HEK293 (cell line): ENCODE data around the gene DDC.
A peak's percentile ranks its signal among the peaks of the same experiment; 100 is the strongest.

ENCODE experiments used
- CTCF ChIA-PET: fragments of 350-600 bp; formaldehyde crosslinking; extraction: SDS; loops from one replicate; lab custom pipeline; 2021; ENCODE audit warnings: antibody characterized with exemption; lab: Yijun Ruan, JAX
- POLR2A ChIA-PET: fragments of 300-600 bp; formaldehyde crosslinking; extraction: SDS; loops from one replicate; lab custom pipeline; 2020; ENCODE audit warnings: antibody characterized with exemption, inconsistent platforms; lab: Yijun Ruan, JAX
- H3K27ac ChIP-seq: fragments of 200-500 bp; sonication (Bioruptor generic); 2 replicates; pipeline ENCODE4 v1.5.1; 2014; ENCODE audit warnings: low read depth, low read length, control low read depth, inconsistent platforms; ENCODE audit errors: extremely low read depth
- H3K36me3 ChIP-seq, 2 experiments: fragments of 200-500 bp in 1 of 2; sonication (Bioruptor generic) in 1 of 2; 1 replicate in 1 of 2; 2 replicates in 1 of 2; pipeline ENCODE4 v1.5.1; 2014 to 2017; ENCODE audit warnings: inconsistent platforms in 2 of 2, low read length in 2 of 2; ENCODE audit not compliant: control insufficient read depth in 2 of 2, insufficient read depth in 1 of 2
- H3K4me1 ChIP-seq: fragments of 200-500 bp; sonication (Bioruptor generic); 2 replicates; pipeline ENCODE4 v1.5.1; 2014; ENCODE audit warnings: mild to moderate bottlenecking, low read length, inconsistent platforms; ENCODE audit not compliant: control insufficient read depth, insufficient read depth
- H3K4me3 ChIP-seq: 2 replicates; pipeline ENCODE4 v1.5.1; 2011; ENCODE audit warnings: low read depth, mild to moderate bottlenecking, control low read depth, low read length, moderate library complexity
- H3K9me3 ChIP-seq: fragments of 200-500 bp; sonication (Bioruptor generic); 2 replicates; pipeline ENCODE4 v1.5.1; 2014; ENCODE audit warnings: low read depth, low read length, inconsistent platforms; ENCODE audit not compliant: control insufficient read depth, insufficient read depth
- BCL11B ChIP-seq: fragments of 450-650 bp; formaldehyde crosslinking; IDR thresholded peaks from 2 replicates; pipeline ENCODE4 v1.5.1; 2016; ENCODE audit warnings: low read depth, missing biosample characterization, missing genetic modification characterization
- EGR2 ChIP-seq: fragments of 450-650 bp; formaldehyde crosslinking; IDR thresholded peaks from 2 replicates; pipeline ENCODE4 v1.5.1; 2016; ENCODE audit warnings: low read depth, missing biosample characterization, missing genetic modification characterization
- FEZF1 ChIP-seq: fragments of 450-650 bp; formaldehyde crosslinking; IDR thresholded peaks from 2 replicates; pipeline ENCODE4 v1.5.1; 2016; ENCODE audit warnings: missing biosample characterization, missing genetic modification characterization
- HIC1 ChIP-seq: fragments of 450-650 bp; formaldehyde crosslinking; IDR thresholded peaks from 2 replicates; pipeline ENCODE4 v1.5.1; 2016; ENCODE audit warnings: missing biosample characterization, missing genetic modification characterization
- OVOL3 ChIP-seq: fragments of 450-650 bp; formaldehyde crosslinking; IDR thresholded peaks from 2 replicates; pipeline ENCODE4 v1.5.1; 2016; ENCODE audit warnings: missing biosample characterization, missing genetic modification characterization
- PRDM4 ChIP-seq: fragments of 450-650 bp; formaldehyde crosslinking; IDR thresholded peaks from 2 replicates; pipeline ENCODE4 v1.5.1; 2017; ENCODE audit warnings: missing biosample characterization, missing genetic modification characterization
- RBAK ChIP-seq: fragments of 450-650 bp; formaldehyde crosslinking; IDR thresholded peaks from 2 replicates; pipeline ENCODE4 v1.5.1; 2016; ENCODE audit warnings: missing biosample characterization, missing genetic modification characterization
- ZBTB21 ChIP-seq: fragments of 450-650 bp; formaldehyde crosslinking; IDR thresholded peaks from 2 replicates; pipeline ENCODE4 v1.5.1; 2017; ENCODE audit warnings: missing biosample characterization, missing genetic modification characterization
- ZNF121 ChIP-seq: fragments of 450-650 bp; formaldehyde crosslinking; IDR thresholded peaks from 2 replicates; pipeline ENCODE4 v1.5.1; 2016; ENCODE audit warnings: missing biosample characterization, missing genetic modification characterization
- ZNF19 ChIP-seq: fragments of 450-650 bp; formaldehyde crosslinking; IDR thresholded peaks from 2 replicates; pipeline ENCODE4; 2016; ENCODE audit warnings: missing biosample characterization, missing genetic modification characterization, low read depth
- ZNF239 ChIP-seq: fragments of 450-650 bp; formaldehyde crosslinking; IDR thresholded peaks from 2 replicates; pipeline ENCODE4 v1.5.1; 2016; ENCODE audit warnings: missing biosample characterization, missing genetic modification characterization
- ZNF362 ChIP-seq: fragments of 450-650 bp; formaldehyde crosslinking; IDR thresholded peaks from 2 replicates; pipeline ENCODE4 v1.5.1; 2016; ENCODE audit warnings: missing biosample characterization, missing genetic modification characterization
- ZNF433 ChIP-seq: fragments of 450-650 bp; formaldehyde crosslinking; IDR thresholded peaks from 2 replicates; pipeline ENCODE4 v1.5.1; 2016; ENCODE audit warnings: missing biosample characterization, missing genetic modification characterization, low read depth
- ZNF510 ChIP-seq: fragments of 450-650 bp; formaldehyde crosslinking; IDR thresholded peaks from 2 replicates; pipeline ENCODE4 v1.5.1; 2018; ENCODE audit warnings: mild to moderate bottlenecking, missing genetic modification characterization, missing biosample characterization; ENCODE audit not compliant: insufficient replicate concordance
- ZNF558 ChIP-seq: fragments of 450-650 bp; formaldehyde crosslinking; IDR thresholded peaks from 2 replicates; pipeline ENCODE4 v1.5.1; 2016; ENCODE audit warnings: missing biosample characterization, missing genetic modification characterization
- ZNF670 ChIP-seq: fragments of 450-650 bp; formaldehyde crosslinking; IDR thresholded peaks from 2 replicates; pipeline ENCODE4 v1.5.1; 2016; ENCODE audit warnings: missing biosample characterization, missing genetic modification characterization, low read depth
- ZSCAN23 ChIP-seq: fragments of 450-650 bp; formaldehyde crosslinking; IDR thresholded peaks from 2 replicates; pipeline ENCODE4 v1.5.1; 2016; ENCODE audit warnings: missing biosample characterization, missing genetic modification characterization
- TF ChIP-seq, protein P1 (sequence below): fragments of 450-650 bp; formaldehyde crosslinking; IDR thresholded peaks from 2 replicates; pipeline ENCODE4 v1.5.1; 2016; ENCODE audit warnings: missing biosample characterization, missing genetic modification characterization
- TF ChIP-seq, protein P2 (sequence below): fragments of 450-650 bp; formaldehyde crosslinking; IDR thresholded peaks from 2 replicates; pipeline ENCODE4 v1.5.1; 2016; ENCODE audit warnings: missing biosample characterization, missing genetic modification characterization
- TF ChIP-seq, protein P3 (sequence below): fragments of 450-650 bp; formaldehyde crosslinking; IDR thresholded peaks from 2 replicates; pipeline ENCODE4 v1.5.1; 2016; ENCODE audit warnings: missing biosample characterization, missing genetic modification characterization

DDC gene

GRCh38 chr7:50418086-50418515 is 147.1 kb downstream of the DDC start (continued):
- TF ChIP-seq, protein P1, sequence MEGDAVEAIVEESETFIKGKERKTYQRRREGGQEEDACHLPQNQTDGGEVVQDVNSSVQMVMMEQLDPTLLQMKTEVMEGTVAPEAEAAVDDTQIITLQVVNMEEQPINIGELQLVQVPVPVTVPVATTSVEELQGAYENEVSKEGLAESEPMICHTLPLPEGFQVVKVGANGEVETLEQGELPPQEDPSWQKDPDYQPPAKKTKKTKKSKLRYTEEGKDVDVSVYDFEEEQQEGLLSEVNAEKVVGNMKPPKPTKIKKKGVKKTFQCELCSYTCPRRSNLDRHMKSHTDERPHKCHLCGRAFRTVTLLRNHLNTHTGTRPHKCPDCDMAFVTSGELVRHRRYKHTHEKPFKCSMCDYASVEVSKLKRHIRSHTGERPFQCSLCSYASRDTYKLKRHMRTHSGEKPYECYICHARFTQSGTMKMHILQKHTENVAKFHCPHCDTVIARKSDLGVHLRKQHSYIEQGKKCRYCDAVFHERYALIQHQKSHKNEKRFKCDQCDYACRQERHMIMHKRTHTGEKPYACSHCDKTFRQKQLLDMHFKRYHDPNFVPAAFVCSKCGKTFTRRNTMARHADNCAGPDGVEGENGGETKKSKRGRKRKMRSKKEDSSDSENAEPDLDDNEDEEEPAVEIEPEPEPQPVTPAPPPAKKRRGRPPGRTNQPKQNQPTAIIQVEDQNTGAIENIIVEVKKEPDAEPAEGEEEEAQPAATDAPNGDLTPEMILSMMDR (tag by site-specific recombination): peak; percentile 74
- no peak for TF ChIP-seq ZNF510 (tag by site-specific recombination)
- TF ChIP-seq OVOL3 (tag by site-specific recombination): no peak
- no peak for TF ChIP-seq HIC1 (tag by site-specific recombination)
- no peak for TF ChIP-seq ZSCAN23 (tag by site-specific recombination)
- TF ChIP-seq, all 188 proteins: peak for 3

DNA sequence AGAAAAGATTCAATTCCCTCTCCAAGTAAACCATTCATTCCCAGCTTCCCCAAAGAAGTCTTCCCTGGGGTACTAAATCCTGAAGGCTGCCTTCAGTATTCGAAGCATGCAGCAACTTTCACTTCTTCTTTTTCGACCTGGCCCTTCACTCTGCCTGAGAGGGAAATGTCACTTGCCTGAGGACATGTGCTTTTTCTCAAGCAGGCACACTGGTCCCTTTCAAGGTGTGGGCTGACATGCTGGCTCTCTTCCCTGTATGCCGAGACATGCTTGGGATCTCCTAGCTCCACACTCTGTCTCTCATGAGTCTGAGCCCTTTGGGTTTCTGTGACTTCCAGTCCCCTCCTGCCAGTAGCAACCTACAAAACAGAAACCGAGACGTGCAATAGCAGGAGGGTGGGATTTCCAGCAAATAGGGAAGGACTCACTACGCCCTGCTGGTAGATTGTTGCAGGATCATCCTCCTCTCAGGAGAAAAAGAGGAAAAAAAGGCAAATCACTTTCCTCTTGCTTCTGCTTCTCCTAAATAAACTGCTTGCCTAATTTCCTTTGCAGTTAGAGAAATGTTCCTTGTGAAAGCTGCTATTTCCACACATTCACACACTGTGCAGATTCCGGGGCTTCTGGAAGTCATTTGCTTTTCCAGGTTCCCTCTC is 148.6 kb downstream of the DDC start:
- H3K4me1 ChIP-seq: no peaks in the 10 kb centered on the region
- CTCF ChIA-PET: interaction anchor here (0.6 to 3.4 kb wide), 5 partner anchors 9 to 892 kb away, joined by 3 to 30 read pairs (median 3); no protein-coding TSS in a partner anchor
- no peak for TF ChIP-seq ZNF239

GRCh38 chr7:50415844-50416364 is 149.3 kb downstream of the DDC start:
- ChIA-PET POLR2A (no interaction called here), CTCF (interaction anchor here (0.6 to 1.2 kb wide), 3 partner anchors 47 to 272 kb away, joined by 3 to 4 read pairs (median 3); no protein-coding TSS in a partner anchor)
- H3K4me1 ChIP-seq: no peaks in the 10 kb centered on the region
- TF ChIP-seq ZNF362 (tag by site-specific recombination) (no peak), RBAK (tag by site-specific recombination) (no peak), ZNF19 (tag by site-specific recombination) (no peak), EGR2 (tag by site-specific recombination) (no peak), ZNF121 (tag by site-specific recombination) (no peak), PRDM4 (tag by site-specific recombination) (no peak), ZBTB21 (tag by site-specific recombination) (no peak), ZNF670 (tag by site-specific recombination) (no peak), ZNF433 (no peak), FEZF1 (tag by site-specific recombination) (no peak), BCL11B (tag by site-specific recombination) (no peak), ZNF558 (tag by site-specific recombination) (no peak)
- TF ChIP-seq, protein P2, sequence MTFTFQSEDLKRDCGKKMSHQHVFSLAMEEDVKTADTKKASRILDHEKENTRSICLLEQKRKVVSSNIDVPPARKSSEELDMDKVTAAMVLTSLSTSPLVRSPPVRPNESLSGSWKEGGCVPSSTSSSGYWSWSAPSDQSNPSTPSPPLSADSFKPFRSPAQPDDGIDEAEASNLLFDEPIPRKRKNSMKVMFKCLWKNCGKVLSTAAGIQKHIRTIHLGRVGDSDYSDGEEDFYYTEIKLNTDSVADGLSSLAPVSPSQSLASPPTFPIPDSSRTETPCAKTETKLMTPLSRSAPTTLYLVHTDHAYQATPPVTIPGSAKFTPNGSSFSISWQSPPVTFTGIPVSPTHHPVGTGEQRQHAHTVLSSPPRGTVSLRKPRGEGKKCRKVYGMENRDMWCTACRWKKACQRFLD: no peak
- TF ChIP-seq, protein P3, sequence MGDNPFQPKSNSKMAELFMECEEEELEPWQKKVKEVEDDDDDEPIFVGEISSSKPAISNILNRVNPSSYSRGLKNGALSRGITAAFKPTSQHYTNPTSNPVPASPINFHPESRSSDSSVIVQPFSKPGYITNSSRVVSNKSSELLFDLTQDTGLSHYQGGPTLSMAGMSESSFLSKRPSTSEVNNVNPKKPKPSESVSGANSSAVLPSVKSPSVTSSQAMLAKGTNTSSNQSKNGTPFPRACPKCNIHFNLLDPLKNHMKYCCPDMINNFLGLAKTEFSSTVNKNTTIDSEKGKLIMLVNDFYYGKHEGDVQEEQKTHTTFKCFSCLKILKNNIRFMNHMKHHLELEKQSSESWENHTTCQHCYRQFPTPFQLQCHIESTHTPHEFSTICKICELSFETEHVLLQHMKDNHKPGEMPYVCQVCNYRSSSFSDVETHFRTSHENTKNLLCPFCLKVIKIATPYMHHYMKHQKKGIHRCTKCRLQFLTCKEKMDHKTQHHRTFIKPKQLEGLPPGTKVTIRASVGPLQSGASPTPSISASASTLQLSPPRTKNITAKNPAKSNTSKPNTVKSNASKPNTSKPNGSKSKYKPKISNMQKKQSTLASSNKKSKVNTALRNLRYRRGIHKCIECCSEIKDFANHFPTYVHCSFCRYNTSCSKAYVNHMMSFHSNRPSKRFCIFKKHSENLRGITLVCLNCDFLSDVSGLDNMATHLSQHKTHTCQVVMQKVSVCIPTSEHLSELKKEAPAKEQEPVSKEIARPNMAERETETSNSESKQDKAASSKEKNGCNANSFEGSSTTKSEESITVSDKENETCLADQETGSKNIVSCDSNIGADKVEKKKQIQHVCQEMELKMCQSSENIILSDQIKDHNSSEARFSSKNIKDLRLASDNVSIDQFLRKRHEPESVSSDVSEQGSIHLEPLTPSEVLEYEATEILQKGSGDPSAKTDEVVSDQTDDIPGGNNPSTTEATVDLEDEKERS: no peak

More for the DNA sequence above, 148.6 kb downstream of the DDC start:
- Histone ChIP-seq H3K36me3 (no peaks in the 10 kb centered on the region), H3K27ac (no peak overlapping the region), H3K4me3 (no peak overlapping the region), H3K9me3 (no peaks in the 10 kb centered on the region)
- POLR2A ChIA-PET: no interaction called here

More at GRCh38 chr7:50415844-50416364, 149.3 kb downstream of the DDC start:
- no peaks in the 10 kb centered on the region for H3K9me3 ChIP-seq
- no peak overlapping the region for H3K27ac ChIP-seq
- no peaks in the 10 kb centered on the region for H3K36me3 ChIP-seq
- no peak overlapping the region for H3K4me3 ChIP-seq
